AG10803 (cell line): ENCODE data around the gene MYO1B.

Experiments
- DNase-seq: peaks from one replicate; pipeline ENCODE4 v3.0.0; 2010; ENCODE audit warnings: low read depth
- H3K4me3 ChIP-seq: 2 replicates; pipeline ENCODE4 v1.5.1; 2011; ENCODE audit warnings: mild to moderate bottlenecking, low read length, control low read depth
- CTCF ChIP-seq: conservative IDR thresholded peaks from 2 replicates; pipeline ENCODE4 v1.5.1; 2011; ENCODE audit warnings: mild to moderate bottlenecking, low read length, control low read depth, inconsistent platforms

The MYO1B gene

DNA sequence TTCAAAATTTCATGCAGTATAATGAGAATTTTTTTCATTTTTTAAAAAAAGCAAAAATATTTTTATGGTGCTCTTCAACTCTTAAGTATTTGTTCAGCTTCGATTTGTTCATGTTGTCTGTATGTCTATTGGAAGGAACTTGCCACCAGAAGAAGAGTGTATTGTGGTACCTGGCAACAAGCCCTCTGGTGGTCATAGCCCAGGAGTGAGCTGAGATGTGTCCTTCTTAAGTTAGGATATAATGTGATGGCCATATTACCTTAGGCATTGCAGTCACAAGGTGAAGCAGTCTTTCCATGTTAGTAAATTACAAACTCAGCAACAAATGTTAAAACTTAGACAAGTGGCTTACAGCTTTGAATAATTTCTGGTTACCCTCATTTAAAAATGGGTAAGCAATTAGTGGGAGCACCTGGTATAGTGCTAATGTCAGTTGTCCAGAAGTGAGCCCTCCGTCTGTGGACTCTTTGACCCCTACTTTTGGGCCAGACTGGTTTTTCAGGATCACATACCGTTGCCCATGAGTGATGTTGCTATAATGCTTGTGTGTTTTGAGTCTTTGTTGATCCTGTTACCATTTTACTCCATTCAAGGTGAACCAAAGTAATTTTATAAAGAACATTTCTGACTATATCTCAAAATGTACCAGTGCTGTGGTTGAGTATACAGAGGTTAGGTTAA, 57.4 kb downstream of the MYO1B start:
- DNase-seq, result no peak
- TF ChIP-seq CTCF, result peak; percentile 14; the same call in 1 of the 2 replicates
- H3K4me3 ChIP-seq, result no peak overlapping the region

GRCh38 chr2:191303140-191304005, 58.2 kb downstream of the MYO1B start:
- no peak overlapping the region for H3K4me3 ChIP-seq
- DNase-seq, result peak; percentile 16
- TF ChIP-seq CTCF, result no peak

GRCh38 chr2:191304939-191305875, 60.0 kb downstream of the MYO1B start:
- TF ChIP-seq CTCF, result no peak
- peak; percentile 96 for DNase-seq
- H3K4me3 ChIP-seq, result no peak overlapping the region

DNA sequence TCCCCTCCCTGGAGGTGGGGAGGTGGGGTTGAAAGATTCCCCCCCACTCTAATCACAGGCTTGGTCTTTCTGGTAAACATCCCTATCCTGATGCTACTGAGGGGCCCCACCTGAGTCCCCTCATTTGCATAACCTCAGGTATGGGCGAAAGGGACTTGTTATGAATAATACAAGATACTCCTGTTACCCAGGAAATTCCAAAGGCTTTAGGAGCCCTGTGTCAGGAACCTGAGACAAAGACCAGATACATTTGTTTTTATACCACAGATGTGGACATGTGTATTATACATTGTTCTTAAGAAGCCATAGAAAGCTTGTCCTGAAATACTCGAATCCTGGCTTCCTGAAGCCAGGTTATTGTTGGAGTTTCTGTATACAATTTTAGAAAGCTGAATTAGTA, 62.8 kb downstream of the MYO1B start:
- no peak for DNase-seq
- no peak overlapping the region for H3K4me3 ChIP-seq
- no peak for TF ChIP-seq CTCF

- TF ChIP-seq CTCF, result no peak
- no peak for DNase-seq
- no peak overlapping the region for H3K4me3 ChIP-seq
Observed at GRCh38 chr2:191311156-191311555, 66.0 kb downstream of the MYO1B start.

- no peak for TF ChIP-seq CTCF
- H3K4me3 ChIP-seq, result no peak overlapping the region
- DNase-seq, result peak; percentile 87
Observed at GRCh38 chr2:191311627-191312026, 66.4 kb downstream of the MYO1B start.
